Central memory CD8-positive, alpha-beta T cell (primary cell): ENCODE data around the gene C4orf33.

ENCODE experiments used
- ATAC-seq: fragments of 150-1000 bp; cut with Tn5 transposase; replicated peaks from 2 replicates; pipeline ENCODE4 v1.10.0; 2022; ENCODE audit warnings: mild to moderate bottlenecking, moderate FRiP score, moderate number of reproducible peaks; ENCODE audit not compliant: poor library complexity, severe bottlenecking; ENCODE audit errors: extremely low read depth
- DNase-seq, 2 donors: peaks; one replicate each; pipeline ENCODE4 v3.0.0; 2021; ENCODE audit warnings: low spot score in 2 of 2
- H3K27ac Mint-ChIP-seq: one replicate; pipeline ENCODE4 v1.8.0; 2022; ENCODE audit warnings: low read depth, mild to moderate bottlenecking, moderate library complexity, mixed read lengths
- H3K27me3 Mint-ChIP-seq: one replicate; pipeline ENCODE4 v1.8.0; 2022; ENCODE audit warnings: mixed read lengths
- H3K36me3 Mint-ChIP-seq: one replicate; pipeline ENCODE4 v1.8.0; 2022; ENCODE audit warnings: mild to moderate bottlenecking, moderate library complexity, mixed read lengths; ENCODE audit not compliant: insufficient read depth
- H3K4me1 Mint-ChIP-seq: one replicate; pipeline ENCODE4 v1.8.0; 2022; ENCODE audit warnings: mixed read lengths
- H3K4me3 Mint-ChIP-seq: one replicate; pipeline ENCODE4 v1.8.0; 2022; ENCODE audit warnings: mild to moderate bottlenecking, moderate library complexity, mixed read lengths
- H3K9me3 Mint-ChIP-seq: one replicate; pipeline ENCODE4 v1.8.0; 2022; ENCODE audit warnings: mixed read lengths

The C4orf33 gene

GRCh38 chr4:129136433-129136832 lies 40.5 kb downstream of the C4orf33 start:
- Mint-ChIP-seq H3K36me3 (no peaks in the 10 kb centered on the region), H3K4me1 (no peaks in the 10 kb centered on the region), H3K9me3 (no peaks in the 10 kb centered on the region), H3K4me3 (no peak overlapping the region), H3K27me3 (peaks cover 8% of the 10 kb centered on the region), H3K27ac (no peak overlapping the region)
- DNase-seq, result no peak
- ATAC-seq, result no peak

- DNase-seq (no peak), ATAC-seq (no peak)
- Mint-ChIP-seq H3K9me3 (no peaks in the 10 kb centered on the region), H3K4me1 (no peaks in the 10 kb centered on the region), H3K27ac (no peak overlapping the region), H3K36me3 (no peaks in the 10 kb centered on the region), H3K27me3 (peaks cover 10% of the 10 kb centered on the region), H3K4me3 (no peak overlapping the region)
Measured at GRCh38 chr4:129138810-129139496, 43.0 kb downstream of the C4orf33 start.

GRCh38 chr4:129140521-129140920 lies 44.6 kb downstream of the C4orf33 start:
- no peak for ATAC-seq
- no peak overlapping the region for H3K4me3 Mint-ChIP-seq
- no peaks in the 10 kb centered on the region for H3K4me1 Mint-ChIP-seq
- DNase-seq, result no peak
- no peaks in the 10 kb centered on the region for H3K36me3 Mint-ChIP-seq
- no peak overlapping the region for H3K27ac Mint-ChIP-seq
- H3K9me3 Mint-ChIP-seq, result no peaks in the 10 kb centered on the region
- H3K27me3 Mint-ChIP-seq, result peaks cover 26% of the 10 kb centered on the region

- Mint-ChIP-seq H3K36me3 (no peaks in the 10 kb centered on the region), H3K4me3 (no peak overlapping the region), H3K4me1 (no peaks in the 10 kb centered on the region), H3K27me3 (peaks cover 27% of the 10 kb centered on the region), H3K27ac (no peak overlapping the region), H3K9me3 (no peaks in the 10 kb centered on the region)
- ATAC-seq (no peak), DNase-seq (no peak)
Measured at GRCh38 chr4:129143359-129143758, 47.4 kb downstream of the C4orf33 start.

- ATAC-seq, result no peak
- H3K4me1 Mint-ChIP-seq, result no peaks in the 10 kb centered on the region
- no peaks in the 10 kb centered on the region for H3K36me3 Mint-ChIP-seq
- no peak overlapping the region for H3K4me3 Mint-ChIP-seq
- peaks cover 27% of the 10 kb centered on the region for H3K27me3 Mint-ChIP-seq
- H3K9me3 Mint-ChIP-seq, result no peaks in the 10 kb centered on the region
- no peak overlapping the region for H3K27ac Mint-ChIP-seq
- DNase-seq, result no peak
Measured at GRCh38 chr4:129144755-129145206, 48.8 kb downstream of the C4orf33 start.

- Mint-ChIP-seq H3K36me3 (no peaks in the 10 kb centered on the region), H3K4me3 (no peak overlapping the region), H3K4me1 (no peaks in the 10 kb centered on the region), H3K27ac (no peak overlapping the region), H3K27me3 (peaks cover 27% of the 10 kb centered on the region), H3K9me3 (no peaks in the 10 kb centered on the region)
- no peak for DNase-seq
- no peak for ATAC-seq
Measured at GRCh38 chr4:129145222-129145730, 49.3 kb downstream of the C4orf33 start.

- H3K4me1 Mint-ChIP-seq, result no peaks in the 10 kb centered on the region
- H3K4me3 Mint-ChIP-seq, result no peak overlapping the region
- no peak overlapping the region for H3K27ac Mint-ChIP-seq
- no peak for ATAC-seq
- no peak for DNase-seq
- H3K9me3 Mint-ChIP-seq, result no peaks in the 10 kb centered on the region
- peaks cover 17% of the 10 kb centered on the region for H3K27me3 Mint-ChIP-seq
- no peaks in the 10 kb centered on the region for H3K36me3 Mint-ChIP-seq
Measured at GRCh38 chr4:129146639-129147038, 50.7 kb downstream of the C4orf33 start.

GRCh38 chr4:129148892-129149291 lies 52.9 kb downstream of the C4orf33 start:
- H3K27me3 Mint-ChIP-seq, result peaks cover 27% of the 10 kb centered on the region
- H3K9me3 Mint-ChIP-seq, result no peaks in the 10 kb centered on the region
- H3K4me3 Mint-ChIP-seq, result no peak overlapping the region
- no peak overlapping the region for H3K27ac Mint-ChIP-seq
- DNase-seq (no peak), ATAC-seq (no peak)
- H3K4me1 Mint-ChIP-seq, result no peaks in the 10 kb centered on the region
- no peaks in the 10 kb centered on the region for H3K36me3 Mint-ChIP-seq

GRCh38 chr4:129149906-129150305 lies 54.0 kb downstream of the C4orf33 start:
- no peaks in the 10 kb centered on the region for H3K36me3 Mint-ChIP-seq
- ATAC-seq (no peak), DNase-seq (no peak)
- no peaks in the 10 kb centered on the region for H3K9me3 Mint-ChIP-seq
- H3K27me3 Mint-ChIP-seq, result peaks cover 26% of the 10 kb centered on the region
- H3K27ac Mint-ChIP-seq, result no peak overlapping the region
- H3K4me3 Mint-ChIP-seq, result no peak overlapping the region
- no peaks in the 10 kb centered on the region for H3K4me1 Mint-ChIP-seq

GRCh38 chr4:129152350-129152749 lies 56.4 kb downstream of the C4orf33 start:
- DNase-seq, result no peak
- H3K27me3 Mint-ChIP-seq, result peaks cover 24% of the 10 kb centered on the region
- no peaks in the 10 kb centered on the region for H3K4me1 Mint-ChIP-seq
- no peak overlapping the region for H3K4me3 Mint-ChIP-seq
- no peaks in the 10 kb centered on the region for H3K9me3 Mint-ChIP-seq
- no peak overlapping the region for H3K27ac Mint-ChIP-seq
- no peaks in the 10 kb centered on the region for H3K36me3 Mint-ChIP-seq
- no peak for ATAC-seq

- Mint-ChIP-seq H3K27ac (no peak overlapping the region), H3K4me3 (no peak overlapping the region), H3K4me1 (no peaks in the 10 kb centered on the region), H3K9me3 (no peaks in the 10 kb centered on the region), H3K36me3 (no peaks in the 10 kb centered on the region), H3K27me3 (peaks cover 33% of the 10 kb centered on the region)
- ATAC-seq, result no peak
- no peak for DNase-seq
Measured at GRCh38 chr4:129153700-129154099, 57.7 kb downstream of the C4orf33 start.

GRCh38 chr4:129162450-129162849 lies 66.5 kb downstream of the C4orf33 start:
- no peaks in the 10 kb centered on the region for H3K4me1 Mint-ChIP-seq

GRCh38 chr4:129163427-129163826 lies 67.5 kb downstream of the C4orf33 start:
- Mint-ChIP-seq H3K27me3 (peaks cover 51% of the 10 kb centered on the region), H3K36me3 (no peaks in the 10 kb centered on the region), H3K27ac (no peak overlapping the region), H3K9me3 (no peaks in the 10 kb centered on the region), H3K4me3 (no peak overlapping the region), H3K4me1 (no peaks in the 10 kb centered on the region)
- DNase-seq, result no peak
- no peak for ATAC-seq

More at GRCh38 chr4:129162450-129162849, 66.5 kb downstream of the C4orf33 start:
- H3K36me3 Mint-ChIP-seq, result no peaks in the 10 kb centered on the region
- no peak for ATAC-seq
- H3K27me3 Mint-ChIP-seq, result peaks cover 50% of the 10 kb centered on the region
- H3K4me3 Mint-ChIP-seq, result no peak overlapping the region
- no peak for DNase-seq
- no peak overlapping the region for H3K27ac Mint-ChIP-seq
- H3K9me3 Mint-ChIP-seq, result no peaks in the 10 kb centered on the region
